Activated CD4-positive, alpha-beta T cell treated with anti-CD3 and anti-CD28 coated beads for 4 hours (primary cell): ENCODE results near the gene CPNE5.

ENCODE experiments used
- DNase-seq, 2 donors: peaks; one replicate each; pipeline ENCODE4 v3.0.0-alpha.2; 2020

The CPNE5 gene

GRCh38 chr6:36697481-36697903 is 141.8 kb downstream of the CPNE5 start, which contains the start of gene RAB44:
Gene RAB44 (plus strand): TSS chr6:36697826. CDS start chr6:36704236, 6,410 bp downstream.
- DNase-seq, result no peak

DNA sequence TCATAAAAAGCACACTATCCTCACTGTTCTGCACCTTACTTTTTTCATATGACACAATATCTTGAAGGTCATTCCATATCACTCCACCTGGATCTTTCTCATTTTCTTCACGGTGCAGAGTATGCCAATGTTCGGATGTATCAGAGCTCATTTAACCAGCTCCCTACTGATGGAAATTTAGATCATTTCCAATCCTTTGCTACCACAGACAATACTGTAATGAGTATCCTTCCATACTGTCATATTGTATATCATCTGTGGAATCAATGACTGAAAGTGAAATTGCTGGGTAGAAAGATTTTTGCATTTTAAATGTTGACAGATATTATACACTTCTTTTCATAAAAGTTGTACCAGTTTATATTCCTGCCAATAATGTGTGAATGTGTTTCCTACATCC is 143.8 kb downstream of the CPNE5 start:
- DNase-seq, result no peak

GRCh38 chr6:36694616-36695015 is 144.6 kb downstream of the CPNE5 start:
- no peak for DNase-seq

- DNase-seq, result no peak
Measured at GRCh38 chr6:36692861-36693702, 146.2 kb downstream of the CPNE5 start.

DNA sequence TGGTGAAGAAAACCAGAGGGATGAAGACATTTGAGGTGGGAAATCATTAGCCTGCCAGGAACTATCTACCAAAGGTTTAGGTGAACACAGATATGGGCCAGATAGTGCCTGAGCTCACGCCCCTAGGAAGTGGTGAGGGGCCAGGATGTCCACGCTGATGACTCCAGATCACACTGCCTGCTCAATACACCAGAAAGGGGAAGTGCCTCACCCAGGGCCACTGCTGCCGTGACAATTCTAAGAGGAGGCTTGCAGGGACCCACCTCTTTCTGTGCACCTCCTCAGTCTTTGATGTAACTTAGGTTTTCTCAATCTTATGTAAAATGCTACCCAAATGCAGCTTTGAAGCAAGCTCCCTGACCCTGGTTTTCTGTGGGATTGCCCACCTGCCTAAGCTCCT is 147.0 kb downstream of the CPNE5 start:
- no peak for DNase-seq

- DNase-seq, result no peak
Measured at GRCh38 chr6:36691612-36692011, 147.6 kb downstream of the CPNE5 start.

DNA sequence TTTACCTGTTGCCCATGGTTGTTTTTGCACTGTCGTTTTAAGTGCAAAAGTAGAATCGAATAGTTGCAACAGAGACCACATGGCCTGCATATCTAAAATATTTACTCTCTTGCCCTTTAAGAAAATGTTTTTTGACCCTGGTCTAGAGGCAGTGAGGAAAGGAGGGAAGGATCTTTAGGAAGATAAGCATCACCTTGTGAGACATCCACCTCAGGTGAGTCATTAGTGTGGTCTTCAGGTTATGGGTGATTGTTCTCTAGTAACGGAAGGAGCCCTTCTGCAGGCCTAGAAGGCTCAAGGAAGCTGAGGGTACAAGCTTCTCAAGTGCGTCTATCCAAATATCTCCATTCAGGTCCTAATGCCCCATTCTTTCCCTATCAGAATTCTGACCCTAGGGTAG is 148.2 kb downstream of the CPNE5 start:
- no peak for DNase-seq
